HG02970 (cell line): ENCODE results near the gene POM121.
A peak's percentile ranks its signal among the peaks of the same experiment; 100 is the strongest.
"Not testable (repeated sequence)": the region's sequence is repeated elsewhere in the genome, so short reads cannot be mapped to it uniquely, and the experiment has no call there.

Experiments
- ATAC-seq: cut with Tn5 transposase; IDR thresholded peaks from one replicate; pipeline ENCODE4 v1.9.1; 2021; ENCODE audit warnings: mild to moderate bottlenecking, moderate library complexity, moderate number of reproducible peaks; ENCODE audit not compliant: unreplicated experiment, low FRiP score

POM121 gene

DNA sequence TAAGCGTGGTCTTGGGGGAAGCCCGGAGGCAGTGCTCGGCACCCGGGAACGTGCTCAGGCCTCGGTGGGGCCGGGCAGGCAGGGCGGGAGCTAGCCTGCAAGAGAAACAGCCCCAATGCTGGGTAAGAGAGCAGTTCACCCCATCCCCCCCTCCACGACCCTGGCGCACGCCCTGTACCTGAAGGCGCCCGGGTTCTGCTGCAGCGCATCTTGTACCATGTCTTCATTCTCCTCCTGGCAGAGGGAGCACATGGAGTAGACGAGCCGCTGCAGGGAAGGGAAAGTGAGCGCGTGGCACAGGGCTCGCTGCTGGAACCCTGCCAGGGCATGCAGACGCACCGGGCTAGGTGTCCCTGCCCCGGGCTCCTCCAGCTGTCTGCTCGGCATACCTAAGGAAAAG is 23.8 kb downstream of the POM121 start:
- ATAC-seq = not testable (repeated sequence)

DNA sequence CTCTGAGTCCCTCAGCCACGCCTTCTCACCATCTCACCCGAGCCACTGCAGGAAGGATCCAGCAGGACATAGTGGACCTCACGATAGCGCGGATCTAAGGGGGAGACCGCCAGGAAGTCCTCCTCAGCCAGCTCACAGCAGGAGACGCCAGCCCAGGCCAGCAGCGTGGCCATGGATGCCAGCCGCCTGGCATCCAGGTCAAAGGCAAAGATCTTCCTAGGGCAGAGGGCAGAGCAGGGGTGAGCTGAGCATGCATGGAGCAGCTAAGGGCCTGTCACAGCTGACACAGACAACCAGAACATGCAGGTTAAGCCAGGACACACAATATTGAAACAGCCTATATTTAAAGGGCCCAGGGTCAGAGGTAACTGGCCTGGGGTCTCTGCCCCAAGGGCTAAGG is 24.4 kb downstream of the POM121 start:
- not testable (repeated sequence) for ATAC-seq

DNA sequence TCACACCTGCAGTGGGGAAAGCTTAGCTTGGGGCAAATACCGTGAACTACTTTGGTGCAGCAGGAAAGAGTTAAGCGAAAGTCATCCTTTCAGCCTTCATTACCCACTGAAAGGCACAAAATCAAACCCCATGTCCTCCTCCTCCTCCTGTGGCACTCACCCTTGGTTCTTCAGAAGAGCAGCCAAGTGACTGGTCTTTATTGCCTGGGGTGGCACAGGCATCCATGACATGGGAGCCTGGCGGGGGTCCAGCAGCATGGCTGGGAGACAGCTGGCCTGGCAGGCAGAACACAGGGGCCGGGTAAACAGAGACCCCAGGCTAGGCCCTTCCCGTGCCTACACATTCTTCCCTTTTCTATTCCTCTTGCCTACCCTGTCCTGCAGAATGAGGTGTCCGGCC is 24.8 kb downstream of the POM121 start:
- not testable (repeated sequence) for ATAC-seq

DNA sequence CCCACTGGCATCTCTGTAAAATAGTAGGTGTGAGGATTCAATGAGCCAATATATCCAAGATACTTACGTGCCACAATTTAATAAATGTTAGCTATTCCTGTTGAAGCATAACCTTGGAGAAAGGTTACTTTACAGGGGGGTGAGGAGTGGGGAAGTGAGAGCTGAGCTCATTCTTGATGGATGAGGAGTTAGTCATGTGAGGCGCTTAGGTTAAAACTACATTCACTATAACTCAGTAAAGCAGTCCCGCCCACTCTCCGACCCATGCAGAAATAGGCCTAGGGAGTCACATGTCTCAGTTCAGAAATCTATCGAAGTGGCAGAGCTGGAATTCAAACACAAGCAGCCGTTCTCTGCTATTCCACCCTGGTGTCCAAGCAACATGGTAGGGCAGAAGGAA is 25.5 kb downstream of the POM121 start:
- not testable (repeated sequence) for ATAC-seq

DNA sequence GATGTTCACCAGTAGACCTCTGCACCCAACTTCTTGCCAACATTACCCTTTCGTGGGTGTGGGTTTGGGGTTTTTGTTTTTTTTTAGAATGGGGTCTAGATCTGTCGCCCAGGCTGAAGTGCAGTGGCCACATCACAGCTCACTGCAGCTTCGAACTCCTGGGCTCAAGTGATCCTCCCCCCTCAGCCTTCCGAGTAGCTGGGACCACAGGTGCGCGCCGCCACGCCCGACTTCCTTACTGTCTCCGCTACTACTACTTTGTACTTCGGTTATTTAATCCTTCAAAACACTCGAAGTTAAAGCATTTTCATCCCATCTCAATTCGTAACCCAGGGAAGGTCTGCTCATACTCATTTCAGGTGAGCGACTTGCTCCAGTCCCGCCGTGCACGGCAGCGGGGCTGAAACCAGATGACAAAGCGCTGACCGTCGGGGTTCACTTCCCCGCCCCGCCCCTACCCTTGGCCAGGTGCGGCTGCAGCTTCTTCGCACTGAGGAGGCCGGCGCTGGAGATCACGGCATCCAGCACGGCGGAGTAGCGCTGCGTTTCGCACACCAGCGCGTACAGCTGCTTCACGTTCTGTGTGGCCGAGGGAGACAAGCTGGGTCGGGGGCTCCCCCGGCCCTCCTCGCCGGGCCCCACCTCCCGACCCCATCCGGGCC is 29.1 kb downstream of the POM121 start:
- peak; percentile 41 for ATAC-seq

DNA sequence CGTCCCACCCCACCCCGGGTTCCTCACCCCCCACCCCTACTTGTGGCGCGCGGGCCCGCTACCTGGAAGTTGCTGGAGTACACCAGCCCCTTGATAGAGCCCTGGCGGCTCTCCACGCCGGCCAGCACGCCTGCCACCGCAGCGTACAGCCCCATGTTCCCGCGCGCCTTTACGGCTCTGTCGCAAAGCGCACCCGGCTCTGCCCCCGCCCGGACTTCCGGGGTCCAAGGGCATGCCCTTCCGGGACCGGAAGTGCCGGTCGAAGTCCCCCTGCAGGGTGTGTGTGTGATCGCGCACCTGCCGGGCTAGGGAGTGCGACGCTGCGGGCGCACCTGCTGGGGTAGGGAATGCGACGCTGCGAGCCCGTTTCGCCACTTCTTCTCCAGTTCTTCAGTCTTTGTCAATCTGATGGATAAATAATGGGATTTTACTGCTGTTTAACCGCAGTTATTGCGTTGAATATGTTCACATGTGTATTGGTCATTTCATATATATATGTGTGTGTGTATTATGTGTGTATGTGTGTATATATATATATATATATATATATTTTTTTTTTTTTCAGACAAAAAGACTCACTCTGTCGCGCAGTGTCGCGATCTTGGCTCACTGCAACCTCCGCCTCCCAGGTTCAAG is 29.8 kb downstream of the POM121 start:
- ATAC-seq = peak; percentile 84

DNA sequence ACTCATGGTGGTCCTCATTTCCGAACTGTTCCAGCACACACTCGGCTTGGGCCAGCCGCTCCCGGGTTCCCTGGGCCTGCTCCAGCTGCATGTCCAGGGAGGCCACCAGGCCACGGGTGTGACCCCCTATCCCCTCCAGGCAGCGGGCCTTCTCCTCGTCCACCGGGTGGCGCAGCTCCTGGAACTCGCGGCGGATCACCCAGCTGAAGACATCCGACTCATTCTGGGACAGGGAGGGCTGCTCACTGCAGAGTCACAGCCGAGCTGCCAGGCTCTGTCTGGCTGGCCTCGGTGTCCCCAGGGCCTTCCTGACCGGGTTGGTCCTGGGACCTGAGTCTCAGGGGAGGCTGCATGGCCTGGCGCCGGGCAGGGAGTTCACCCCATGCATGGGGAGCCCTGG is 35.1 kb downstream of the POM121 start:
- not testable (repeated sequence) for ATAC-seq

DNA sequence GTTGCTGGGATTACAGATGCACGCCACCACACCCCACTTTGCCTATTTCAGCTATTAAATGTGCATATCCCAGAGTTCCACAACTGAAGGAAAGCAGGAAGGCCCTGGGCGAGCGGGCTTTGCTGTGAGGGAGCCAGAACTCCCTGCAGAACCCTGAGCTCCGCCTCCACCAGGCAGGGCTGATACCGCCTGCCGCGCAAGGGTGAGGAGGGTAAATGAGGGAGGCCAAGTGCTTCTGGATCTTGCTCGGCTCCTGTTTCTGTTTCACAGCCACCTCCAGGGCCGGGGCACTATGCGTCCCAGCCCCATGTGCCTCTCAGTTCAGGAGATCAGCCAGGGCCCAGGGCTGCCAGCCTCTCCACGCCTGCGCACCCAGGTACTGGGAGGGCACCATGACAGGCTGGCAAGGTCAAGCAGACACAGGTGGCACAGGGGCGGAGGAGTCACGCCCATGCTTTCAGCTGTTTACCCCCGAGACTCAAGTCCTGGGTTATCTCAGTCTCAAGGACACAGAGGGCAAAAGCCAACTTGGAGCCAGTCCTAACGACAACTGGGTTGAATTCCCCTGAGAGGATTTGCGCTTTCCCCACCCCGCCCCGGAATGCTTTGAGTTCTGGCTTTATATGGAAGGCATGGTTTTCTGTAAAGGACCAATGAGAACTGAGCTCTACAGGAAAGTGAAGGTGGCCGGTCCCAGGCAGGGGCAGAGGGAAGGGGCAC is 35.9 kb downstream of the POM121 start:
- not testable (repeated sequence) for ATAC-seq

DNA sequence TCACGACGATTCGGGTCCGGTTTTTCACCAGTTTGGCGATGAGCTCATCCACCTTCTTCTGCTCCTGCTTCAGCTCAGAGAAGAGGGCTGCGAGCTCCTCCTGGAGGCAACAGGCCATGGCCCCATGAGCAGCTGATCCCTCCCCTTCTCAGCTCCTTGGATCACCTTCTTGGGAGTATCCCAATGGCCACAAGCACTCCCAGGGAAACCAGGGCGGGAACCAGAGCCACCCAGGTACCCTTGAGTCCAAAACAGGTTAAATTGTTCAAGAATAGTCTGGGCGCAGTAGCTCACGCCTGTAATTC is 36.4 kb downstream of the POM121 start:
- ATAC-seq = not testable (repeated sequence)

DNA sequence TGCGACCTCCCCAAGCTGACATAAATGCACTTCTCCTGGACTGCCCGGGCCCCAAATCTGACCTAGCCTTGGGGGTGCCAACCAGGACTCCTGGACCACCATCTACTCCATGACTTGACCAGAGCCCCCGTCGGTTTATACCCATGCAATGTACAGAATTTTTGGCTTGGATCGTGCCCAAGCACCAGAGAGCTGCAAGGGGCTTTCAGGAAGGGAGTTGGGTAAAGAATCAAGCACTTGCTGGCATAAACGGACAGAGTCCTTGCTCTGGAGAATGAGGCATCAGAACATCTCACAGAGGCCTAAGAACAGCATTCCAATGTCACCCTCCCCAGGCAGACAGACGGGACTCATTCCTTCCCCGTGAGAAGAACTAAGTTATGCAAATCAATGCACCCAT is 38.2 kb downstream of the POM121 start:
- ATAC-seq = not testable (repeated sequence)

DNA sequence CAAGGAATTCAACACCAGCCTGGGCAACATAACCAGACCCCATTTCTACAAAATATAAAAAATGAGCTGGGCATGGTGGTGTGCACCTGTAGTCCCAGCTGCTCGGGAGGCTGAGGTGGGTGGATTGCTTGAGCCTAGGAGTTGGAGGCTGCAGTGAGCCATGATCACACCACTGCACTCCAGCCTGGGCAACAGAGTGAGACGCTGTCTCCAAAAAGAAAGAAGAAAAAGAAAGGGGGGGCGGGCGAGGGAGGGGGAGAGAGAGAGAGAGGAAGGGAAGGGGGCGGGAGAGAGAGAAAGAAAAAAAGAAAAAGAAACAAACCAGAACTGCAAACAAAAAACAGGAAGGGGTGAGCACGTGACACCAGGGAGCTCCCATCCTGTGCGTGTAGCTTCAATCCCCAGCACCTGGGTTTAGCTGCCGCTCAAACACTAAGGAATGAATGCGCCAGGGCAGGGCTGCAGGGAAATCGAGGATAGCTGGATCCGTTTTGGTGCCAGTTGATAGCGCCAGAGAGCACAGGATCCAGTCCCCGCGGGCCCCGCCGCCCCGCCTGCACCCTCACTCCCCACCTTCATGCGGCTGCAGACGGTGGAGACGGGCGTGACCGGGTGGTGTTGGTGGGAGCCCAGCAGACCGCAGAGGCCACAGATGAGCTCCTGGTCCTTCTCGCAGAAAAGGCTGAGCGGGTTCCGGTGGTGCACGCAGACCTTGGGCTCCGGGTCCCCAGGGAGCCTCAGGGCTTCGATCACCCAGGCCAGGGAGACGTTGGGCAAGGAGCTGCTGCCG is 40.5 kb downstream of the POM121 start:
- ATAC-seq = not testable (repeated sequence)

DNA sequence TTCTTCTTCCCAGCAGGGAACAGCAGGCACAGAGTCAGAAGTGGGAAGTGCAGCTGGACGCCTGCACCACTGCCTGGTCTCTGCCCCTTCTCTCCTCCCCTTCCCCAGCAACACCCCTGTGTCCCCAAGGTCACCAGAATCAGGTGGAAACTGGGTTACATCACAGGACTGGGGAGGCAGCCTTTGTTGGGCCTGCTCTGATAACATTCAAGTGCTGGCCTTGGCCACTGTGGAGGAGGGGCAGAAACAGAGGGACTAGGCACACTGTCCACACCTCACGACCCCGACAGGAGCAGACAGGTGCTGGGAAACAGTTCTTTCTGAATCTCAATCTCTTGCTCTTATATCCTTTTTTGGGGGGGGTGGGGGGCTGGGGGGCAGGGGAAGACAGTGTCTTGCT is 42.0 kb downstream of the POM121 start:
- ATAC-seq = not testable (repeated sequence)

DNA sequence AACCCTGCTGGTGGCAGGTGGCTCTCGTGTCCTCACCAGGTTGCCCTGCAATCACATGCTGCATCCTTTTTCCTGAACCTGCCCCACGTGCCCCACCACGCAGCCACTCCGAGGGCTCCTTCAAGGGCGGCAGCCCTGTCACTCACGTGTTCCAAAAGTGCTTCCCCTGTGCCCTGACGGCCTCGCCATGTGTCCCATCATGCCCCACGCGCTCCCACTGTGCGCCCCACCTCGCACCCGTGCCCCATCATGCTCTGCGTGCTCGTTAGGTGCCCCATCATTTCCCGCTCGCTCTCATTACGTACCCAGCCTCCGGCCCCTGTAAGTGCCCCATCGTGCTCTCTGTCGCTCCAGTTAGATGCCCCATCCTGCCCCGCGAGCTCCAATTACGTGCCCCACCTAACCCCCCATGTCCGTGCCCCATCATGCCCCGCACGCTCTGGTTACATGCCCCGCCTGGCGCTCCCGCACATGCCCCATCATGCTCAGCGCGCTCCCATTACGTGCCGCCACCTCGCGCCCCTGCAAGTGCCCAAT is 44.2 kb downstream of the POM121 start, which contains the start of gene TRIM74:
TSS of gene TRIM74 (minus strand) at position 487 of the 537 bp plus-strand sequence. CDS start 3,309 bp downstream, outside the sequence.
- ATAC-seq = not testable (repeated sequence)

DNA sequence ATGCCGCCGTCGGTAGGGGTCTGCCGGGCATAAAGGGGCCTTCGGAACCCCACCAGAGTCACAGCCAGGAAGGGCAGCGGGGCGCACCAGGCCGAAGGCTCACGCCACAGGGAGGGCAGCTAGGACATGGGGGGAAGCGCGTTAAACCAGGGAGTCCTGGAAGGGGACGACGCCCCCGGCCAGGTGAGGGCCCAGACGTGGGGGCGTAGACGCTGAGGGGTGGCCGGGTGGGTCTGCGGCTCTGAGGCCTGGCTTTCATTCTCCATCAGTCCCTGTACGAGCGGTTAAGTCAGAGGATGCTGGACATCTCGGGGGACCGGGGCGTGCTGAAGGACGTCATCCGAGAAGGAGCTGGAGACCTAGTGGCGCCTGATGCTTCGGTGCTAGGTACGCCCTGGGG is 44.8 kb downstream of the POM121 start:
- ATAC-seq = not testable (repeated sequence)

DNA sequence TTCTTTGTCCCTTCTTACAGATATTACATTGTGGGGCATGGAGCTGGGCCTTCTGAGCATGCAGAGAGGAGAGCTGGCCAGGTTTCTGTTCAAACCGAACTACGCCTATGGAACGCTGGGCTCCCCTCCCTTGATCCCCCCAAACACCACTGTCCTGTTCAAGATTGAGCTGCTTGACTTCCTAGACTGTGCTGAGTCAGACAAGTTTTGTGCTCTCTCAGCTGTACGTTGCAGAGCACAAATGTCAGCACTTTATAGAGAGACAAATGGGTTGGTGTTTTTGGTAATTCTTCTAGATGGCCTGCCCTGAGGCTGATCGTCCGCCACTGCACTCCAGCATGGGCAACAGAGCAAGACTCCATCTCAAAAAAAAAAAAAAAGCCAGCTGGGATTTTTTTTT is 46.6 kb downstream of the POM121 start:
- not testable (repeated sequence) for ATAC-seq

DNA sequence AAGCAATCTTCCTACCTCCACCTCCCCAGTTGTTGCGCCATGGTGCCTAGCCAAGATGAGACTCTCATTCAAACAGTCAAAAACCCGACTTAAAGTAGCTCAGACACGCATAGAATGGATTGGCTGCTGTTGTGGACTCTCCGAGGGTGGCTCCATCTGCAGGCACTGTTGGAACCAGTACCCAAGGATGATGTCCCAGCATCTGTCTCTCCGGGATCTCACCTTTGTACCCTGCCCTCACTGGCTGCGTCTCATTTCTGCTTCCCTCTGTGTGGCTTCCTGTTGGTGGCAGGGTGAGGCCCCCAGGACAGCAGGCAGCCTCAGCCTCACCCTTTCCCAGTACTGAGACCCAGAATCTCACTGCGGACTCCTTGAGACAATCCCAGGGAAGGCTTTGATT is 49.9 kb downstream of the POM121 start:
- not testable (repeated sequence) for ATAC-seq

DNA sequence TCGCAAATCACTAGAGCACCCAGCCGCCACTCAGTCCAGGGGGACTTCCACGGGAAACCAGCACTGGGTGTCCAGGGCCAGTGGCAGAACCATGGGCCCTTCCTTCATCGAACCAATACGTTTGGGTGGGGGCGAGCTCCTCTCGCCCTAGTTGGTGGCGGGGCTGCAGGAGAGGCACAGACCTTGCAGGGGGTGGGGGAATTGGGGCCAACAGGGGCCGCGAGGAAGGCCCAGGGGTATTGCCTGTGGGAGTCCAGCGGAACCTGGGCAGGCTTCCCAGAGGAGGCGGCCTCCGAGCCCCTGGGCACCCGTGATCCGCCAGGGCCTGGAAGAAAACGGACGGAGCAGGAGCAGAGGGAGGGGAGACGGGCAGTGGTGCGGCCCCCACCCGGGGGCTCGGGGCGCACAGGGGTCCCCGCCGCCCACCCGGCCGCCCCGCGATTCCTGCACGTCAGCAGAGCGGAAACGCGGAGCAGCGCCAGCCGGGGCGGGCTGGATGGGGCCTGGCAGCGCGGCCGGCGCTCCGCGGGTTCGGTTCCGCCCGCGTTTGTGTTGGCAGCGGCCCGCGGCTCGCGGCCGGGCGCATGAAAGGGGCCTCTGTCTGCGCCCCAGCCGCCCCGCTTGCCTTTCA is 50.9 kb downstream of the POM121 start:
- not testable (repeated sequence) for ATAC-seq

DNA sequence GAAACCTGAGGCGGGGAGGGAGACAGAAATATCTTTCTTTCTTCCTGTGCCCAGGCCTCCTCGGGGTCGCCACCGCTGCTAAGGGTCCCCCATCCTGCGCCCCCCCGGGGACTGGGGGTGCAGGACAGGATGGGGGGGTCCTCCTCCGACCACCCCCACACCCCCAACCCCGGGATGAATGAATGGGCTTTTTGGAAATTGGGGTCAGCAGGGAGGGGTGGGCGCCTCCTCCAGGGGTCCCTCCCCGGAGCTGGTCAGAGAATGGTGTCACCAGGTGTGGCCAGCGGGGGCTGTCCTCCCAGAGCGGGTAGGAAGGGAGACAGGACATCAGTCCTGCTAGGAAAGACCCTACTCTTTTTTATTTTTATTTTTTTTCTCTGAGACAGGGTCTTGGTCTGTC is 51.5 kb downstream of the POM121 start:
- ATAC-seq = not testable (repeated sequence)

DNA sequence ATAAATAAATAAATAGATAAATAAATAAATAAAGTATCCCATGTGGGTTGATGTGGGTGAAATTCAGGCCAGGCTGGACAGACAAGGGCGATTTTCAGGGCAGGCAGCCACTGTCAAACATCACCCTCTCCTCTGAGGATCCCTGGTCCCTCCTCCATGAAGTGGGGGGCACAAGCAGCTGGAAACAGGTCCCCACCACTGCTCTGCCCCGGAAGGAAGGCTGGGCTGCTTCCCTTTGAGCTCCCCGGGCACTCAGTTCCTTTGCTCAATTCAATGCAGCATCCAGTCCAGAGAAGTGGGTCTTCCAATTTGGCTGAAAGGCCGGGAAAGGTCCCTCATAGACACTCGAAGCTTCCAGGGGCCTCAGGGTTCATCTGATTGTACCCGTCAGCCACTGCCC is 55.5 kb downstream of the POM121 start:
- not testable (repeated sequence) for ATAC-seq

DNA sequence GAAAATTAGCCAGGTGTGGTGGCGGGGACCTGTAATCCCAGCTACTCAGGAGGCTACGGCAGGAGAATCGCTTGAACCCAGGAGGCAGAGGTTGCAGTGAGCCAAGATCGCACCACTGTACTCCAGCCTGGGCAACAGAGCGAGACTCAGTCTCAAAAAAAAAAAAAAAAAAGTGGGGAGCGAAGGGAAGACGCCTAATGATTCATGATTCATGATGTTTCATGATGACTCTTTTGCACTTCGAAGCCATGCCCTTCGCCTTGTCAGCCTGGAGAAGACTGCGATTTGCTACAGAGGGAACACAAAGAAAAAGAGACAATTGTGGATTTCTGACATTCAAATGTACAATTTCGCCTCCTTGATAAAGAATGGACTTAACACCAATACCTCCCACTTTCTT is 57.2 kb downstream of the POM121 start:
- not testable (repeated sequence) for ATAC-seq
